Upper lobe of left lung (tissue), 6 donors: ENCODE data around the gene ATL1. TPM values are rescaled to one million over a fixed set of nuclear protein-coding genes. Genes with fewer than 3 reads are reported as not detected.

ENCODE experiments used
- ATAC-seq, 2 donors: fragments of 200-7000 bp; cut with Tn5 transposase; one replicate each; pipeline ENCODE4 v1.9.1; 2022; ENCODE audit warnings: mild to moderate bottlenecking in 2 of 2, moderate library complexity in 2 of 2; ENCODE audit not compliant: low FRiP score in 2 of 2
- DNase-seq, 2 donors: peaks; one replicate each; pipeline ENCODE4 v3.0.0-alpha.2; 2019 to 2020
- H3K27ac ChIP-seq, 4 donors: fragments of 200-600 bp; sonication (generic); one replicate each; pipeline ENCODE4 v1.5.1; 2016 to 2019
- H3K27me3 ChIP-seq, 4 donors: fragments of 200-600 bp; sonication (generic); one replicate each; pipeline ENCODE4 v1.5.1; 2017 to 2019
- H3K36me3 ChIP-seq, 4 donors: fragments of 200-600 bp; sonication (generic); one replicate each; pipeline ENCODE4 v1.5.1; 2016 to 2019
- H3K4me1 ChIP-seq, 4 donors: fragments of 200-600 bp; sonication (generic); one replicate each; pipeline ENCODE4 v1.5.1; 2018 to 2019
- H3K4me3 ChIP-seq, 4 donors: fragments of 200-600 bp; sonication (generic); one replicate each; pipeline ENCODE4 v1.5.1; 2017 to 2019; ENCODE audit warnings: mild to moderate bottlenecking in 2 of 4, moderate library complexity in 1 of 4
- H3K9me3 ChIP-seq, 4 donors: fragments of 200-600 bp; sonication (generic); one replicate each; pipeline ENCODE4 v1.5.1; 2018 to 2019
- CTCF ChIP-seq, 6 experiments: fragments of 450-650 bp in 4 of 6; fragments of 200-600 bp in 2 of 6; sonication (generic) in 2 of 6; IDR thresholded peaks; one replicate each; pipeline ENCODE4 v1.5.1; 2016 to 2019; ENCODE audit warnings: antibody characterized with exemption in 6 of 6
- EP300 ChIP-seq, 4 donors: sonication (generic); formaldehyde crosslinking; IDR thresholded peaks; one replicate each; pipeline ENCODE4 v1.5.1; 2017; ENCODE audit warnings: antibody characterized with exemption in 4 of 4, control low read depth in 2 of 4
- POLR2A ChIP-seq, 4 donors: fragments of 450-650 bp; IDR thresholded peaks; one replicate each; pipeline ENCODE4 v1.5.1; 2016 to 2017; ENCODE audit warnings: antibody characterized with exemption in 4 of 4, mild to moderate bottlenecking in 2 of 4
- POLR2AphosphoS5 ChIP-seq, 2 donors: sonication (generic); formaldehyde crosslinking; IDR thresholded peaks; one replicate each; pipeline ENCODE4 v1.5.1; 2017; ENCODE audit warnings: antibody characterized with exemption in 2 of 2
- WGBS, 2 donors: methylation state at CpG; one replicate each; pipeline ENCODE4 v1.1.5; 2017 to 2018; 5-methylcytosine and 5-hydroxymethylcytosine counted together
- total RNA-seq, 6 donors: library from RNA; depleted of rRNA in 4 of 6; stranded (reverse); fragments of >200 nt in 4 of 6; gene quantifications; one replicate each; pipeline versions ENCODE4 v1.1.0 to v1.2.1, GENCODE V29; 2016 to 2021
- donor health status: DM: no; HTN: no; CAD: no; lungs with moderate emphysema.
- donor health status: DM: no; HTN: yes; CAD: no; lungs with severe emphysema.

Gene ATL1
- total RNA-seq, 6 donors from 2014 or later = 1.3 to 7.9 (median 5.3) TPM

GRCh38 chr14:50599700-50600444 lies 39.9 kb downstream of the ATL1 start:
- DNase-seq (no peak), ATAC-seq (peak in 1 of 2 donors; percentile 63)
- Histone ChIP-seq H3K4me3 (no peak overlapping the region), H3K36me3 (no peaks in the 10 kb centered on the region), H3K9me3 (no peaks in the 10 kb centered on the region), H3K27me3 (no peaks in the 10 kb centered on the region), H3K27ac (no peak overlapping the region), H3K4me1 (no peaks in the 10 kb centered on the region)
- 41 to 42% methylated on average over 4 of the region's 4 CpGs for WGBS, 2 donors
- TF ChIP-seq POLR2AphosphoS5 (IDR thresholded peaks at IDR 0.05) (no peak), CTCF (IDR thresholded peaks at IDR 0.05) (peak in 4 of 6 experiments; percentile 34 to 47 (median 44)), EP300 (IDR thresholded peaks at IDR 0.05) (no peak)

GRCh38 chr14:50600849-50601248 lies 40.9 kb downstream of the ATL1 start:
- TF ChIP-seq CTCF (IDR thresholded peaks at IDR 0.05) (no peak), POLR2A (IDR thresholded peaks at IDR 0.05) (no peak), POLR2AphosphoS5 (IDR thresholded peaks at IDR 0.05) (no peak), EP300 (IDR thresholded peaks at IDR 0.05) (no peak)
- peak in 1 of 2 donors; percentile 66 for ATAC-seq
- Histone ChIP-seq H3K27me3 (no peaks in the 10 kb centered on the region), H3K4me1 (no peaks in the 10 kb centered on the region), H3K4me3 (no peak overlapping the region), H3K36me3 (no peaks in the 10 kb centered on the region), H3K9me3 (no peaks in the 10 kb centered on the region), H3K27ac (no peak overlapping the region)
- DNase-seq = no peak
- WGBS, 2 donors = 72 to 78% methylated on average over 5 of the region's 5 CpGs

- Histone ChIP-seq H3K4me1 (no peaks in the 10 kb centered on the region), H3K4me3 (no peak overlapping the region), H3K36me3 (no peaks in the 10 kb centered on the region), H3K27ac (no peak overlapping the region), H3K27me3 (no peaks in the 10 kb centered on the region), H3K9me3 (no peaks in the 10 kb centered on the region)
- WGBS, 2 donors = 82 to 97% methylated on average over 2 of the region's 2 CpGs
- DNase-seq (no peak), ATAC-seq (no peak)
- no peak for TF ChIP-seq POLR2AphosphoS5 (IDR thresholded peaks at IDR 0.05)
- no peak for TF ChIP-seq EP300 (IDR thresholded peaks at IDR 0.05)
- no peak for TF ChIP-seq POLR2A (IDR thresholded peaks at IDR 0.05)
- no peak for TF ChIP-seq CTCF (IDR thresholded peaks at IDR 0.05)
Observed at GRCh38 chr14:50601394-50601793, 41.4 kb downstream of the ATL1 start.

- Histone ChIP-seq H3K27me3 (no peaks in the 10 kb centered on the region), H3K4me1 (no peaks in the 10 kb centered on the region), H3K9me3 (no peaks in the 10 kb centered on the region), H3K27ac (no peak overlapping the region), H3K36me3 (no peaks in the 10 kb centered on the region), H3K4me3 (no peak overlapping the region)
- 84% methylated on average over 3 of the region's 3 CpGs for WGBS, 2 donors
- TF ChIP-seq EP300 (IDR thresholded peaks at IDR 0.05) (no peak), POLR2A (IDR thresholded peaks at IDR 0.05) (no peak), POLR2AphosphoS5 (IDR thresholded peaks at IDR 0.05) (no peak), CTCF (IDR thresholded peaks at IDR 0.05) (no peak)
- ATAC-seq = no peak
- no peak for DNase-seq
Observed at GRCh38 chr14:50602035-50602434, 42.1 kb downstream of the ATL1 start.

- WGBS, 2 donors = 63 to 75% methylated on average over 2 of the region's 2 CpGs
- no peak for ATAC-seq
Observed at GRCh38 chr14:50603565-50603964, 43.6 kb downstream of the ATL1 start.

More at GRCh38 chr14:50603565-50603964, 43.6 kb downstream of the ATL1 start:
- TF ChIP-seq POLR2AphosphoS5 (IDR thresholded peaks at IDR 0.05) = no peak
- no peak for TF ChIP-seq EP300 (IDR thresholded peaks at IDR 0.05)
- TF ChIP-seq POLR2A (IDR thresholded peaks at IDR 0.05) = no peak
- TF ChIP-seq CTCF (IDR thresholded peaks at IDR 0.05) = no peak
- Histone ChIP-seq H3K27me3 (no peaks in the 10 kb centered on the region), H3K27ac (no peak overlapping the region), H3K4me3 (no peak overlapping the region), H3K9me3 (no peaks in the 10 kb centered on the region), H3K36me3 (no peaks in the 10 kb centered on the region), H3K4me1 (no peaks in the 10 kb centered on the region)
- DNase-seq = no peak
